ENCODE data around the gene C12orf76.
"Not testable (repeated sequence)": the region's sequence is repeated elsewhere in the genome, so short reads cannot be mapped to it uniquely, and the experiment has no call there.

C12orf76 gene

DNA sequence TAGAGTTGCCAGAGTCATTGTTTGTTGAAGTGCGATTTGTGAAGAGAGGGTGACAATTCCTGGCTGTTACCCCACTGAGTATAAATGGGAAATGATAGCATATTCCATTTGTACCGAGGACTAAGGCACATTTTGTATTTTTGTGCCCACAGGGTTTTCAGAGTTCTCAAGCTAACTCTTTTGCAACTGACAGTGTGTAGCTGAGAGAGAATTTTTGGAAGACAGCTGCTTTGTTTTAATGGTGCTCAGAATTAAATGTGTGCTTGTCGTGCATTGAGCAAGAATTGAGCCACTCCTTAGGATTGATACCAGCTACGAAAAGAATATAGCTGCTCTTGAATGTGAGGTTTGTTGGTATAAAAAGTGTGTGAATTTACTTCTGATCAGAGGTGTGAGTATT is 27.4 kb downstream of the C12orf76 start:
- no peak for TF ChIP-seq CTCF (IDR thresholded peaks at IDR 0.05; ENCODE audit: low read depth, low read length, missing control alignments)
- in situ Hi-C loops (cut with HindIII; ENCODE audit: low sequenced_read_pairs), result no loop called here
- no peak overlapping the region for H3K4me3 ChIP-seq (ENCODE audit: low read depth, low read length)

GRCh38 chr12:110015132-110015531 is 33.2 kb downstream of the C12orf76 start:
- H3K4me3 ChIP-seq (ENCODE audit: low read depth, low read length), result no peak overlapping the region

More for the DNA sequence above, 27.4 kb downstream of the C12orf76 start:
- no peak for DNase-seq (ENCODE audit: low read depth)

DNA sequence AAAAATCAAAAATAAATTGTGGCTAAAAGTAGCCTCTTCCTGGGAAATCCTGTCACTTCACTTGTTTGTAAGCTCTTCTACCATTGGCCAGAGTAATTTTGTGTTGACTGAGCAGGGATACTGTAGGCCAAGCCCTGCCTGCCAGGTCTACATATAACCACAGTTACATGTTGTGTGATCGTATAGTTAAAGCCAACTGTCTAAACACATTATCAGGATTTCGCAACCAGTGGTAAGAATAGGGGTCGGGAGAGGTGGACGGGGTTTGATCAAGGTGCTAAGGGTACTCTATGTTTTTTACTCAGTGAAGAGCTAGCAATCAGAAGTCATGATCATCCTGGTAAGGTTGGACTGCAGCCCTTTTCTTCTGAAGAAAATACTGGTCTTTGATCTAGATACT is 35.7 kb downstream of the C12orf76 start:
- in situ Hi-C loops (cut with HindIII; ENCODE audit: low sequenced_read_pairs), result no loop called here
- no peak for DNase-seq (ENCODE audit: low read depth)
- no peak for TF ChIP-seq CTCF (IDR thresholded peaks at IDR 0.05; ENCODE audit: low read depth, low read length, missing control alignments)
- H3K4me3 ChIP-seq (ENCODE audit: low read depth, low read length), result no peak overlapping the region

More at GRCh38 chr12:110015132-110015531, 33.2 kb downstream of the C12orf76 start:
- no peak for DNase-seq (ENCODE audit: low read depth)
- in situ Hi-C loops (cut with HindIII; ENCODE audit: low sequenced_read_pairs), result no loop called here
- TF ChIP-seq CTCF (IDR thresholded peaks at IDR 0.05; ENCODE audit: low read depth, low read length, missing control alignments), result no peak

DNA sequence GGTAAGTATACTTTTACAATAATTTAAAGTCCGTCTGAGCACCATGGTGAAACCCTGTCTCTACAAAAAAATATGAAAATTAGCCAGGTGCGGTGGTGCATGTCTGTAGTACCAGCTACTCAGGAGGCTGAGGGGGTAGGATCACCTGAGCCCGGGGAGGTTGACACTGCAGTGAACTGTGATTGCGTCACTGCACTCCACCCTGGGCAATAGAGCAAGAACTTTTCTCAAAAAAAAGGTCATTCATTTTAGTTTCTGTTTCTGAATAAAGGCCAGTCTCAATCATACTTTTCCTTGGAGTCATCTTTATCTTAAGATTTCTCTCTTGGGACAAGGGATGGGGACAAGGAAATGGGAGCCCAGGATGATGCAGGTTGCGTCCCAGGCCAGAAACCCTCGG is 36.2 kb downstream of the C12orf76 start:
- no peak for TF ChIP-seq CTCF (IDR thresholded peaks at IDR 0.05; ENCODE audit: low read depth, low read length, missing control alignments)
- in situ Hi-C loops (cut with HindIII; ENCODE audit: low sequenced_read_pairs), result no loop called here
- no peak overlapping the region for H3K4me3 ChIP-seq (ENCODE audit: low read depth, low read length)
- no peak for DNase-seq (ENCODE audit: low read depth)

GRCh38 chr12:110010853-110011723 is 37.2 kb downstream of the C12orf76 start:
- no peak overlapping the region for H3K4me3 ChIP-seq (ENCODE audit: low read depth, low read length)
- in situ Hi-C loops (cut with HindIII; ENCODE audit: low sequenced_read_pairs), result no loop called here
- no peak for DNase-seq (ENCODE audit: low read depth)
- no peak for TF ChIP-seq CTCF (IDR thresholded peaks at IDR 0.05; ENCODE audit: low read depth, low read length, missing control alignments)

GRCh38 chr12:110008681-110009398 is 39.5 kb downstream of the C12orf76 start:
- in situ Hi-C loops (cut with HindIII; ENCODE audit: low sequenced_read_pairs); DNase-seq (ENCODE audit: low read depth): not testable (repeated sequence)

DNA sequence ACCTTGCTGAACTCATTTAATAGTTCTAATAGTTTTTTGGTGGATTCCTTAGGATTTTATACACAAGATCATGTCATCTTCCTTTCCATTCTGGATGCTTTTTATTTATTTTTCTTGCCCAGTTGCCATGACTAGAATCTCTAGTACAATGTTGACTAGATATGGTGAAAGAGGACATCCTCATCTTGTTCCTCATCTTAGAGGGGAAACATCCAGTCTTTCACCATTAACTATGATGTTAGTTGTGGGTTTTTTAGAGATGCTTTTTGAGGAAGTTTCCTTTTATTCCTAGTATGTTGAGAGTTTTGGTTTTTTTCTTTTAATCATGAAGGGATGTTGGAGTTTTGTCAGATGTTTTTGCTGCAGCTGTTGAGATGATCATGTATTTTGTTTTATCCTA is 40.4 kb downstream of the C12orf76 start:
- H3K4me3 ChIP-seq (ENCODE audit: low read depth, low read length), result no peak overlapping the region
- in situ Hi-C loops (cut with HindIII; ENCODE audit: low sequenced_read_pairs), result no loop called here
- TF ChIP-seq CTCF (IDR thresholded peaks at IDR 0.05; ENCODE audit: low read depth, low read length, missing control alignments), result no peak
- DNase-seq (ENCODE audit: low read depth), result no peak

More at GRCh38 chr12:110008681-110009398, 39.5 kb downstream of the C12orf76 start:
- not testable (repeated sequence) for H3K4me3 ChIP-seq (ENCODE audit: low read depth, low read length)
